GM12865 (cell line): ENCODE data around the gene SUMO2.

ENCODE experiments used
- DNase-seq: peaks from one replicate; pipeline ENCODE4 v3.0.0; 2010; ENCODE audit warnings: low read depth
- H3K4me3 ChIP-seq: 2 replicates; pipeline ENCODE4 v1.5.1; 2011; ENCODE audit warnings: mild to moderate bottlenecking, low read depth, low read length, control low read depth
- CTCF ChIP-seq: IDR thresholded peaks from 2 replicates; pipeline ENCODE4 v1.5.1; 2011; ENCODE audit warnings: low read length, control low read depth, low read depth, inconsistent platforms; ENCODE audit not compliant: insufficient read depth; ENCODE audit errors: missing control alignments

Gene SUMO2

DNA sequence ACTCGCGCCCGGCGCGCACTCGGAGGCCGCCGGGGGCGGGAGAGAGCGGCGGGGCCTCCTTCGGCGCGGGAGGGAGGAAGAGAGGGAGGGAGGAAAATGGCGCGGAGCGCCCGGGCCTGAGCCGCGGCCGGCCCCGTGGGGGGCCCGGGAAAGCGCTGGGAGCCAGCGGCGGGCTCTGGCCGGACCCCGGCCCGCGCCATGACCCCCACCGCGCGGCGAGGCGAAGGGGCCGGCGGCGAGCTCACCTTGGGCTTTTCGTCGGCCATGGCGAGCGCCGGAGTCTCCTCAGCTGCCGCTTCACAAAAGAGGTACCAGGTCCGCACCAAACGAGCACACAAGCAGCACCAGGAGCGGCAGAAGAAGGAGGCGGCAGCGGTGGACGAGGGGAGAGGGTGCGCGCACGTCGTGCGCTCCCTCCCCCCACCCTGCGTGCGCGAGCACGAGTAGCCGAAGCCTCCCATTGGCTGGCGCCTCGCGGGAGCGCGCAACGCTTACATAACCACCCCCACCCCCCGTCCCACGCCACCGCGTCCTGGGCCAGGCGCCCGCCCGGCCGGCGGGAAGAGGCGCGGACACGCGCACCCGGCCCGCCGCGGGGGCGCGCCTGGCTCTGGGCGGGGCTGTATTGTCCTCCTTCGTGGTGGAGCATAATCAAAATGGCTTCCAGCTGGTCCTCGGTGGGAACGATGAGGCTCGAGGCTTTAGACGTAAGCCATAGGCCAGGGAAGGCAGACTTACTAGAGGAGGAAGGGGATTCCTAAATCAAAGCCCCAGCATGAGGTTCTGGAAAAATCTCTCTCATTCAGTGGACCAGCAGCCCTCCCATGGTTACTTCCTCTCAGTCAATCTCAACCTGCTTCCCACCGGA lies at the start of gene SUMO2:
Gene SUMO2 (minus strand): TSS at position 391 of the 868 bp plus-strand sequence. CDS start 125 bp downstream, at position 266.
- peak; percentile 99 for DNase-seq
- peak within 1 kb of the TSS; percentile 96 for H3K4me3 ChIP-seq
- TF ChIP-seq CTCF: peak; percentile 32

- TF ChIP-seq CTCF: no peak
- no peak overlapping the region for H3K4me3 ChIP-seq
- DNase-seq: no peak
Measured at GRCh38 chr17:75231741-75232464, 49.1 kb upstream of the SUMO2 start.

- no peak for TF ChIP-seq CTCF
- no peak overlapping the region for H3K4me3 ChIP-seq
- no peak for DNase-seq
Measured at GRCh38 chr17:75231071-75231470, 48.3 kb upstream of the SUMO2 start.

DNA sequence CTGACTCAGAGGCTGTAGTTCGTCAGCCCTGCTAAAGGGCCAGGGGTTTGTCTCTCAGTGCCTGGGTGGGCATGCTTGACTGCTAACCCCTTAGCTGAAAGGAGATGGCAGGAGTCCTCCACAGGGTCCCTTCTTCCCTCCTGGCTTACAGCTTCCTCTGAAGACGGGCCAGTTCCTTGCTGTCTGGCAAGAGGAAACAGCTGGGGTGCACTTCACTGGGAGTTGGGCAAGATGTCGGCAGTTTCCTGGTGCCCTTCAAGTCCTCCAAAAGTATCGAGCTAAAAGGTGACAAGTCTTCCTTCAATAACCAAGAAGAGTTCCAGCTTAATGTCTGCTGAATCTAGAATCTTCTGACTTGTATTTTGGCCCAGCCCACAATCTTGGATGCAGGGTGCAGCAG lies 46.1 kb upstream of the SUMO2 start:
- TF ChIP-seq CTCF: no peak
- no peak for DNase-seq
- H3K4me3 ChIP-seq: no peak overlapping the region

DNA sequence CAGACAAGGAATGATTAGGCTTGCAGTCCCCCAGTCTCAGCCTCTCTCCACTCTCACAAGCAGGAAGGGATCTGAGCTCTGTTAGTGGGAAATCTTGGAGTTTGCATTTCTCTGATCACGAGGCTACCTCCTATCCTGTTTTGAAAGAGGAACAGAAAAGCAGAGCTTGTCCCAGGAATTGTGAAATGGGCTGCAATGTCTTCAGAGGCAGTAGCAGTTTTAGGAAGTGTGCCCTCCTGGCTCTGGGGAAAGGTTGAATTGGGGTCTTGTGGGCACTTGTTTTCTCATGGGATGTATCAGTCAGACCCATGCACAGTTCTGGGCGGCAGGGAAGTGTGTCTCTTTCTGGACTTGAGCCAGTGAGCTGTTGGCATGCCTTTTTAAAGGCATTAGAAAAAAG lies 45.5 kb upstream of the SUMO2 start:
- TF ChIP-seq CTCF: no peak
- no peak for DNase-seq
- no peak overlapping the region for H3K4me3 ChIP-seq

DNA sequence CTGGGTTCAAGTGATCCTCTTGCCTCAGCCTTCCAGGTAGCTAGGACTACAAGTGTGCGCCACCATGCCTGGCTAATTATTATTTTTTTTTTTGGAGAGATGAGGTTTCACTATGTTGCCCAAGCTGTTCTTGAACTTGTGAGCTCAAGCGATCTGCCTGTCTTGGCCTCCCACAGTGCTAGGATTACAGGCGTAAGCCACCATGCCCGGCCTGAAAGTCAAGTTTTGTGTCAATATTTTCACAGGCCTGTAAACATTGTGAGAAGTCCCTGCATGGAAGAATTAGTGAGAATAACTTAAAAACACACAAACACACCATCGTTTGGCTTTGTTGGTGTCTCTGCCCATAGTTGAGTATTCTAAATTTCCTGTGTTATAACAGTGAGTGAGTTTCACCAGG lies 45.0 kb upstream of the SUMO2 start:
- no peak overlapping the region for H3K4me3 ChIP-seq
- DNase-seq: no peak
- TF ChIP-seq CTCF: no peak
